ENCODE data around the gene LGALS7B. TPM values are rescaled to one million over a fixed set of nuclear protein-coding genes. Genes with fewer than 3 reads are reported as not detected.

Gene LGALS7B
- total RNA-seq, 4 donors from 2014 or later, result not detected

GRCh38 chr19:38781058-38781457 is 7.9 kb upstream of the LGALS7B start:
- no peak for TF ChIP-seq CTCF (IDR thresholded peaks at IDR 0.05; ENCODE audit: low read depth)

GRCh38 chr19:38784224-38784623 is 4.8 kb upstream of the LGALS7B start:
- no peak for TF ChIP-seq CTCF (IDR thresholded peaks at IDR 0.05; ENCODE audit: low read depth)

GRCh38 chr19:38785187-38785699 is 3.8 kb upstream of the LGALS7B start:
- no peak for TF ChIP-seq CTCF (IDR thresholded peaks at IDR 0.05; ENCODE audit: low read depth)

DNA sequence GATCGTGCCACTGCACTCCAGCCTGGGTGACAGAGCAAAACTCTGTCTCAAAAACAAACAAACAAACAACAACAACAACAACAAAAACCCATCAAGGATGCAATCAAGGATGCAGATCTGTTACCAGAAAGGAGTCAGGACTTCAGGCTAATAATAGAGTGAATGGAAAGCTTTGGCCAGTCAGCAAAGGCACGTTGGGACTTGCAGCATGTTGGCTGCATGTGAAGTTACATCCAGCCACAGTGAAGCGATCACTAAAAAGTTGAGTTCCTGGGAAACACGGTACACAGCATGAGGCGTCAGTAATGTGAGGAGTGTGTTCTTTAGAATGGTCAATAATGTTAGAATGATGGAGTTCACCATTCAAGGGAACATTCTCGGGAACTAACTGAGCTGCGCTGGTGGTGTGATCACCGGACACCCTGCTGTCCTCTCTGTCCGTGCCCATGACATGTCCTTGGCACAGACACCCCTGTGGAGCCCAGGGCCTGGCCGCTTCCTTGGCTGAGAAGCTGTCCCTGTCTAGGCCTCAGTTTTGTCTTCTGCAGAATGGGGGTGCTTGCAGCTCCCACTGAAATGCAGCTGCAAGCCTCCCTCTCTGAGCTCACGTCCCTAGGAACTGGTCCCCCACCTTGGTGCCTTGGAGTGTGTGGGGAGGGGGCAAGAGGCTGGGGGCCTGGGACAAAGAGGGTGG is 2.3 kb upstream of the LGALS7B start:
- TF ChIP-seq CTCF (IDR thresholded peaks at IDR 0.05; ENCODE audit: low read depth), result no peak

- TF ChIP-seq CTCF (IDR thresholded peaks at IDR 0.05; ENCODE audit: low read depth), result no peak
These were observed 3.5 kb downstream of the LGALS7B start for GRCh38 chr19:38792250-38793111.

DNA sequence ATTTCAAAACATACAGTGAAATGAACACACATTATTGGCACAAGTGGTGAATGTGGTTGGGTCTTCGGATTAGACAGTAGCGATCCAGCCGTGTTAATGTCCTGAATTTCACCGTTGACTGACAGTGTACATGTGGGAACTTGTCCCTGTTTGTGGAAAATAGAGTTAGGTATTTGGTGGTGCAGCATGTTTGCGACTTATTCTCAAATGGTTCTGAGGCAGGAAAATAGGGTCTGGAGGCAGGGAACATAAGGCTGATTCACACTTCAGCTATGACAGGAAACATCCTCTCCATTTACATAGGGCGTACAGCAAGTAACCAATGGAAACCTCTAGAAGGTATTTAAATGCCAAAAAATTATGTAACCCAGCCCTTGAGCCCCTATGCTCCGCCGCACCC is 4.2 kb downstream of the LGALS7B start:
- TF ChIP-seq CTCF (IDR thresholded peaks at IDR 0.05; ENCODE audit: low read depth), result no peak

DNA sequence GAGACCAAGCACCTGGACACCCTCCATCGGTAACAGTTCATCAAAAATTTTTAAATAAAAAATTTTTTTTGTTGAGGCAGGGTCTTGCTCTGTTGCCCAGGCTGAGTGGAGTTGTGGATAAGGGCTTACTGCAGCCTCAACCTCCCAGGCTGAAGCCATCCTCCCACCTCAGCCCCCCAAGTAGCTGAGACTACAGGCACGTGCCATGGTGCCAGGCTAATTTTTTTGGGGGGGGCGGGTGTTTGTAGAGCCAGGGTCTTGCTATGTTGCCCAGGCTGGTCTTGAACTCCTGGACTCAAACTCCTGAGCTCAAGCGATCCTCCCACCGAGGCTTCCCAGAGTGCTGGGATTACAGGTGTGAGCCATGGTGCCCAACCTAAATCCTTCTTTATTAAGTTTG is 4.7 kb downstream of the LGALS7B start:
- no peak for TF ChIP-seq CTCF (IDR thresholded peaks at IDR 0.05; ENCODE audit: low read depth)

Data from subcutaneous adipose tissue (tissue), 4 donors.